ENCODE results near the gene CD300LD.

Gene CD300LD

DNA sequence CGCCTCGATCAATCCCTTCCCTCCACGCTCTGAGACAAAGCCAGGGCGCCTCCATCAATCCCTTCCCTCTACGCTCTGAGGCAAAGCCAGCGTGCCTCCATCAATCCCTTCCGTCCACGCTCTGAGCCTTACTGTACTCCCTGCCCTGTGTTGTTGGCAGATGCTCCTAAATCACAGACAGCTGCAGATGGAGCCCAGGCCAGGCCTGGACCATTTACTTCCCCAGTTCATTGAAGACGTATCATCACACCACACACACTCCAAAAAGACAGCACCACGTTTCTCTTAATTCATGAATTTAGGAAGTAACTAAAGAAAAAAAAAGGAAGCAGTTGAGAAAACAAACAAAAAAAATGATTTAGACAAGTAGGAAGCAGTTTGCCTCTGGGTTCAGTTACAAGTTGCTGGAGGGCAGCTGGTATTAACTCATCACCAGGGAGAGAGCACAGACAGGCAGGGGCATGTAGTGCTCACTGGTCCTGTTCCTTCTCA lies 7.4 kb upstream of the CD300LD start:
- peak in 1 of 2 experiments; percentile 72 for DNase-seq (ENCODE audit: low read depth in 1 of 2, low spot score in 1 of 2)
- no peak overlapping the region for H3K4me3 ChIP-seq (replicated peaks; ENCODE audit: insufficient read depth, low read length)
- H3K27ac ChIP-seq (replicated peaks), result no peak overlapping the region
- TF ChIP-seq, protein P1, sequence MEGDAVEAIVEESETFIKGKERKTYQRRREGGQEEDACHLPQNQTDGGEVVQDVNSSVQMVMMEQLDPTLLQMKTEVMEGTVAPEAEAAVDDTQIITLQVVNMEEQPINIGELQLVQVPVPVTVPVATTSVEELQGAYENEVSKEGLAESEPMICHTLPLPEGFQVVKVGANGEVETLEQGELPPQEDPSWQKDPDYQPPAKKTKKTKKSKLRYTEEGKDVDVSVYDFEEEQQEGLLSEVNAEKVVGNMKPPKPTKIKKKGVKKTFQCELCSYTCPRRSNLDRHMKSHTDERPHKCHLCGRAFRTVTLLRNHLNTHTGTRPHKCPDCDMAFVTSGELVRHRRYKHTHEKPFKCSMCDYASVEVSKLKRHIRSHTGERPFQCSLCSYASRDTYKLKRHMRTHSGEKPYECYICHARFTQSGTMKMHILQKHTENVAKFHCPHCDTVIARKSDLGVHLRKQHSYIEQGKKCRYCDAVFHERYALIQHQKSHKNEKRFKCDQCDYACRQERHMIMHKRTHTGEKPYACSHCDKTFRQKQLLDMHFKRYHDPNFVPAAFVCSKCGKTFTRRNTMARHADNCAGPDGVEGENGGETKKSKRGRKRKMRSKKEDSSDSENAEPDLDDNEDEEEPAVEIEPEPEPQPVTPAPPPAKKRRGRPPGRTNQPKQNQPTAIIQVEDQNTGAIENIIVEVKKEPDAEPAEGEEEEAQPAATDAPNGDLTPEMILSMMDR (IDR thresholded peaks at IDR 0.05; ENCODE audit: insufficient read depth, low read length), result no peak
- no peak for TF ChIP-seq POLR2AphosphoS5 (IDR thresholded peaks at IDR 0.05; ENCODE audit: low read depth)
- TF ChIP-seq, protein P2, sequence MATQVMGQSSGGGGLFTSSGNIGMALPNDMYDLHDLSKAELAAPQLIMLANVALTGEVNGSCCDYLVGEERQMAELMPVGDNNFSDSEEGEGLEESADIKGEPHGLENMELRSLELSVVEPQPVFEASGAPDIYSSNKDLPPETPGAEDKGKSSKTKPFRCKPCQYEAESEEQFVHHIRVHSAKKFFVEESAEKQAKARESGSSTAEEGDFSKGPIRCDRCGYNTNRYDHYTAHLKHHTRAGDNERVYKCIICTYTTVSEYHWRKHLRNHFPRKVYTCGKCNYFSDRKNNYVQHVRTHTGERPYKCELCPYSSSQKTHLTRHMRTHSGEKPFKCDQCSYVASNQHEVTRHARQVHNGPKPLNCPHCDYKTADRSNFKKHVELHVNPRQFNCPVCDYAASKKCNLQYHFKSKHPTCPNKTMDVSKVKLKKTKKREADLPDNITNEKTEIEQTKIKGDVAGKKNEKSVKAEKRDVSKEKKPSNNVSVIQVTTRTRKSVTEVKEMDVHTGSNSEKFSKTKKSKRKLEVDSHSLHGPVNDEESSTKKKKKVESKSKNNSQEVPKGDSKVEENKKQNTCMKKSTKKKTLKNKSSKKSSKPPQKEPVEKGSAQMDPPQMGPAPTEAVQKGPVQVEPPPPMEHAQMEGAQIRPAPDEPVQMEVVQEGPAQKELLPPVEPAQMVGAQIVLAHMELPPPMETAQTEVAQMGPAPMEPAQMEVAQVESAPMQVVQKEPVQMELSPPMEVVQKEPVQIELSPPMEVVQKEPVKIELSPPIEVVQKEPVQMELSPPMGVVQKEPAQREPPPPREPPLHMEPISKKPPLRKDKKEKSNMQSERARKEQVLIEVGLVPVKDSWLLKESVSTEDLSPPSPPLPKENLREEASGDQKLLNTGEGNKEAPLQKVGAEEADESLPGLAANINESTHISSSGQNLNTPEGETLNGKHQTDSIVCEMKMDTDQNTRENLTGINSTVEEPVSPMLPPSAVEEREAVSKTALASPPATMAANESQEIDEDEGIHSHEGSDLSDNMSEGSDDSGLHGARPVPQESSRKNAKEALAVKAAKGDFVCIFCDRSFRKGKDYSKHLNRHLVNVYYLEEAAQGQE (IDR thresholded peaks at IDR 0.05; ENCODE audit: insufficient replicate concordance, low read depth), result no peak
- TF ChIP-seq GABPA (IDR thresholded peaks at IDR 0.05; ENCODE audit: low read depth), result no peak
- no peak for TF ChIP-seq SPI1 (IDR thresholded peaks at IDR 0.05; ENCODE audit: borderline replicate concordance, low read depth)
- no peaks in the 10 kb centered on the region for H3K27me3 ChIP-seq (ENCODE audit: insufficient read depth, poor library complexity, severe bottlenecking)

DNA sequence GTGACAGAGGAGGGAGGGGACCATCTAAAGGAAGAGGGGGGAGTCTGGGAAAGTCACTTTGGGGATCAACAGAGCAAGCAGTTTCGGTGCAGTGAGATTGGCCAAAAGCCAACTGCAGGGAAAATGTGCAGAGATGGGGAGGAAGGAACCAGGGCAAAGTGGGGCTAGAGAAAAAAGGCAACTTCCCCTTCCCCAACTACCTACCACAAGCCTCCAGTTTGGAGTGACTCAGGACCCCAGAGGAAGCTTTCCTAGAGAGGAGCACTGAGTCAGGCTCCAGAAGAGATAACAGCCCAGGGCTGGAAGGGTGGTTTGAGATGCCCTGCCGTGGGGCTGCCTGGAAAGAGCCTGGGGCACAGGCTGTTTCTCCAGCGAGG lies 6.9 kb upstream of the CD300LD start:
- H3K27me3 ChIP-seq (ENCODE audit: insufficient read depth, poor library complexity, severe bottlenecking), result no peaks in the 10 kb centered on the region
- no peak overlapping the region for H3K4me3 ChIP-seq (replicated peaks; ENCODE audit: insufficient read depth, low read length)
- H3K27ac ChIP-seq (replicated peaks), result no peak overlapping the region
- TF ChIP-seq SPI1 (IDR thresholded peaks at IDR 0.05; ENCODE audit: borderline replicate concordance, low read depth) (no peak), GABPA (IDR thresholded peaks at IDR 0.05; ENCODE audit: low read depth) (no peak), POLR2AphosphoS5 (IDR thresholded peaks at IDR 0.05; ENCODE audit: low read depth) (no peak)
- TF ChIP-seq, protein P2 (IDR thresholded peaks at IDR 0.05; ENCODE audit: insufficient replicate concordance, low read depth), result no peak
- TF ChIP-seq, protein P1 (IDR thresholded peaks at IDR 0.05; ENCODE audit: insufficient read depth, low read length), result no peak
- peak; percentile 34 to 75 for DNase-seq (ENCODE audit: low read depth in 1 of 2, low spot score in 1 of 2)

DNA sequence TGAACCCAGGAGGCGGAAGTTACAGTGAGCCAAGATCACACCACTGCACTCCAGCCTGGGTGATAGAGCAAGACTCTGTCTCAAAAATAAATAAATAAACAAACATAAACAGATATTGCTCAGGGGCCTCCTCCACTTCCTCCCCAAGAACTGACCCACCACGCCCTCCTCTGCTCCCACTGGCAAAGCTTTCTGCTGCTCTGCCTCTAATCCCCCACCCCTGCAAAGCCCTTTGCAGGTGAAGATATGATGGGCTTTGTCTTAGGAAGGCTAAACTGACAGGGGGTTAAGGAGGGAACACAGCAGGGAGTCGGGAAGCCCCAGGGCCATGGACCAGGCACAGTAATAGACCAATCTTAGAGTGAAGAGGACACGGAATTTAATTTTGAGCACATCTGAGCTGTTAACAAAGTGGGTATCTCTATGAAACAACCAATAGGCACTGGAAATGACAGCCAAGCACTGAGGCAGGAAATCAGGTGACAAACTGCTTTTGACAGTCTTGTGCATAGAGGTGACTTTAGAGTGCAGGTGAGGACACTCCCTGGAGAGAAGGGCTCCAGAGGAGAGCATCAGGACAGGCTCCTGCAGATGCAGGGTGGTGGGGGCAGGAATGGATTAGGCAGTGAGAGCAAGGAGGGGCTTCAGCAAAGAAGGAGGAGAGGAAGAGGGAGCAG lies 6.4 kb upstream of the CD300LD start:
- TF ChIP-seq POLR2AphosphoS5 (IDR thresholded peaks at IDR 0.05; ENCODE audit: low read depth) (no peak), SPI1 (IDR thresholded peaks at IDR 0.05; ENCODE audit: borderline replicate concordance, low read depth) (no peak), GABPA (IDR thresholded peaks at IDR 0.05; ENCODE audit: low read depth) (no peak)
- TF ChIP-seq, protein P2 (IDR thresholded peaks at IDR 0.05; ENCODE audit: insufficient replicate concordance, low read depth), result no peak
- TF ChIP-seq, protein P1 (IDR thresholded peaks at IDR 0.05; ENCODE audit: insufficient read depth, low read length), result no peak
- Histone ChIP-seq H3K4me3 (replicated peaks; ENCODE audit: insufficient read depth, low read length) (no peak overlapping the region), H3K27me3 (ENCODE audit: insufficient read depth, poor library complexity, severe bottlenecking) (no peaks in the 10 kb centered on the region), H3K27ac (replicated peaks) (no peak overlapping the region)
- DNase-seq (ENCODE audit: low read depth in 1 of 2, low spot score in 1 of 2), result no peak
